ENCODE measurements around the gene RPL26.

Gene RPL26

GRCh38 chr17:8383143-8383822, at the start of gene RPL26:
RPL26 (minus strand) TSS chr17:8383193; CDS start chr17:8382310, 883 bp downstream.
- Histone ChIP-seq H3K4me1 (ENCODE audit: low read length) (peaks cover 28% of the 10 kb centered on the region), H3K4me3 (ENCODE audit: low read length) (peak within 1 kb of the TSS; percentile 100), H3K27me3 (ENCODE audit: low read depth, low read length) (no peaks in the 10 kb centered on the region), H4K20me1 (ENCODE audit: insufficient read depth, low read length) (peaks cover 26% of the 10 kb centered on the region), H3K79me2 (ENCODE audit: low read length) (peaks cover 47% of the 10 kb centered on the region), H3K36me3 (replicated peaks; ENCODE audit: low read depth, low read length) (peaks cover 38% of the 10 kb centered on the region), H3K9me3 (ENCODE audit: insufficient read depth, low read length) (no peaks in the 10 kb centered on the region), H3K4me2 (ENCODE audit: low read length) (peak within 1 kb of the TSS; percentile 86), H3K27ac (ENCODE audit: low read length) (peak within 1 kb of the TSS; percentile 61), H2AFZ (ENCODE audit: low read depth, low read length) (peak within 1 kb of the TSS; percentile 97; the same call in 1 of the 2 replicates), H3K9ac (ENCODE audit: low read length) (peak within 1 kb of the TSS; percentile 97)
- TF ChIP-seq EZH2phosphoT487 (IDR thresholded peaks at IDR 0.05; ENCODE audit: low read depth) (no peak), CTCF (IDR thresholded peaks at IDR 0.05; ENCODE audit: low read depth, low read length) (peak; percentile 80)

DNA sequence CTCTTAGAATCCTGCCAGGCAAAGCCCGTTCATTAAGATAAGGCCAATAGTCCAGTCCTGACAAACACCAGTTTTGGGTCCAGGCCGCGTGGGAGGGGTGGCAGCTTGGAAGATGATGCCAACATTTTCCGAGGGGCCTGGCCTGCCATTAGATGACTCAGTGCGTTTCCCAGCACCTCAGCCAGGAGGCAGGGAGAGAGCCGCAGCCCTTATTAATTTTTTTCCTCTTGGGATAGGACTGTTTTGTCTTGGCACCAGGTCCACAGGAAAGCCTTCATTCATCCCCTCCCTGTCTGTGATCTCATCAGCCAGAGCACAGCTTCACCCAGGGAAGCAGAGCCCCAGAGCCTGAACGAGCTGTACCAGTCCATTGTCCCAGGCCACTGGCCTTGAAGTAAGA, 48.0 kb upstream of the RPL26 start:
- Histone ChIP-seq H3K4me3 (ENCODE audit: low read length) (no peak overlapping the region), H3K79me2 (ENCODE audit: low read length) (peaks cover 1% of the 10 kb centered on the region; the same call in 1 of the 2 replicates), H3K27ac (ENCODE audit: low read length) (no peak overlapping the region), H3K27me3 (ENCODE audit: low read depth, low read length) (no peaks in the 10 kb centered on the region), H3K4me1 (ENCODE audit: low read length) (no peaks in the 10 kb centered on the region), H3K9me3 (ENCODE audit: insufficient read depth, low read length) (no peaks in the 10 kb centered on the region), H4K20me1 (ENCODE audit: insufficient read depth, low read length) (no peaks in the 10 kb centered on the region), H3K9ac (ENCODE audit: low read length) (no peak overlapping the region), H2AFZ (ENCODE audit: low read depth, low read length) (no peak overlapping the region), H3K4me2 (ENCODE audit: low read length) (no peak overlapping the region), H3K36me3 (replicated peaks; ENCODE audit: low read depth, low read length) (no peaks in the 10 kb centered on the region)
- TF ChIP-seq CTCF (IDR thresholded peaks at IDR 0.05; ENCODE audit: low read depth, low read length): no peak
- no peak for TF ChIP-seq EZH2phosphoT487 (IDR thresholded peaks at IDR 0.05; ENCODE audit: low read depth)

DNA sequence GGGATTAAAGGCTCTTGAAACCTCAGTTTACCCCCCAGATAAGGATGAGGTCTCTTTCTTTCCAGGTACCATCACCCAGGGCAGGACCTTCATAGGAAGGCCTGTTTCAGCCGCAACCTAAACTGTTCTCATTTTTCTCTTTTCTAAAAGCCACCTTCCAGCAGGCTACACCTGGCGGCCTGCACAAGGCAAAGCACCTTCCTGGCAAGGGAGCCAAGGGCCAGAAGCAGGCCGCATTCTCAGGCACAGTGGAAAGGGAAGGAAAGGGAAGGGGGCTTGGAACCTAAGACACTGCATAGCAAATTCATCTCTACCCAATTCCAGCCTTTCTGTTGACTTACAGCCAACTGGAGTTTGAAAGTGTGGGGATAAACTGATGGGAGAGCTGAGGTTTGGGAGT, 43.8 kb upstream of the RPL26 start:
- H4K20me1 ChIP-seq (ENCODE audit: insufficient read depth, low read length): no peaks in the 10 kb centered on the region
- no peaks in the 10 kb centered on the region for H3K4me1 ChIP-seq (ENCODE audit: low read length)

More for the DNA sequence above, 43.8 kb upstream of the RPL26 start:
- Histone ChIP-seq H3K27ac (ENCODE audit: low read length) (no peak overlapping the region), H2AFZ (ENCODE audit: low read depth, low read length) (no peak overlapping the region), H3K9ac (ENCODE audit: low read length) (no peak overlapping the region), H3K9me3 (ENCODE audit: insufficient read depth, low read length) (no peaks in the 10 kb centered on the region), H3K27me3 (ENCODE audit: low read depth, low read length) (no peaks in the 10 kb centered on the region), H3K79me2 (ENCODE audit: low read length) (no peaks in the 10 kb centered on the region), H3K36me3 (replicated peaks; ENCODE audit: low read depth, low read length) (no peaks in the 10 kb centered on the region), H3K4me3 (ENCODE audit: low read length) (no peak overlapping the region), H3K4me2 (ENCODE audit: low read length) (no peak overlapping the region)
- TF ChIP-seq EZH2phosphoT487 (IDR thresholded peaks at IDR 0.05; ENCODE audit: low read depth) (no peak), CTCF (IDR thresholded peaks at IDR 0.05; ENCODE audit: low read depth, low read length) (no peak)

Data from OCI-LY3 (cell line).